H1 (cell line): ENCODE data around the gene DCLRE1B. TPM values are rescaled to one million over a fixed set of nuclear protein-coding genes. Genes with fewer than 3 reads are reported as not detected.

Source experiments
- BCL11A ChIP-seq, 2 experiments: IDR thresholded peaks; one replicate each; pipeline ENCODE4 v1.6.1; 2011; ENCODE audit warnings: low read depth in 2 of 2, low read length in 2 of 2, mild to moderate bottlenecking in 2 of 2
- CBX8 ChIP-seq: fragments of 300-800, 300-1000 bp; sonication (generic); IDR thresholded peaks from 2 replicates; pipeline ENCODE4 v1.7.1; 2016; ENCODE audit warnings: low read depth, low read length, borderline replicate concordance
- CHD2 ChIP-seq: IDR thresholded peaks from 2 replicates; pipeline ENCODE4 v1.6.1; 2012; ENCODE audit warnings: low read length, improper control_type of control experiment
- CREB1 ChIP-seq: IDR thresholded peaks from 2 replicates; pipeline ENCODE4 v1.6.1; 2012; ENCODE audit warnings: inconsistent platforms
- CTBP2 ChIP-seq: IDR thresholded peaks from 2 replicates; pipeline ENCODE4 v1.7.0; 2011; ENCODE audit warnings: borderline replicate concordance, mild to moderate bottlenecking, moderate library complexity, mixed read lengths, low read length; ENCODE audit not compliant: insufficient read depth, insufficient read length
- KDM4A ChIP-seq: IDR thresholded peaks from one replicate; pipeline ENCODE4 v1.7.1; 2012; ENCODE audit warnings: low read depth, mild to moderate bottlenecking, moderate library complexity, low read length, inconsistent platforms; ENCODE audit not compliant: severe bottlenecking
- POLR2A ChIP-seq, 2 experiments: IDR thresholded peaks; 1 replicate in 1 of 2; 2 replicates in 1 of 2; pipeline ENCODE4 v1.6.1; 2011; ENCODE audit warnings: low read depth in 2 of 2, low read length in 2 of 2, mild to moderate bottlenecking in 2 of 2; ENCODE audit errors: control extremely low read depth in 1 of 2
- POLR2AphosphoS5 ChIP-seq: IDR thresholded peaks from 2 replicates; pipeline ENCODE4 v1.6.1; 2011; ENCODE audit warnings: low read depth, low read length
- RXRA ChIP-seq: IDR thresholded peaks from 2 replicates; pipeline ENCODE4 v1.6.1; 2011; ENCODE audit warnings: low read depth, mild to moderate bottlenecking, low read length, moderate library complexity; ENCODE audit not compliant: insufficient read depth
- SAP30 ChIP-seq: fragments of 300-600 bp; sonication (generic); IDR thresholded peaks from 2 replicates; pipeline ENCODE4 v1.7.1; 2012; ENCODE audit warnings: low read length, moderate library complexity, mild to moderate bottlenecking, inconsistent platforms; ENCODE audit not compliant: insufficient read depth, insufficient replicate concordance
- SIN3A ChIP-seq, 2 experiments: IDR thresholded peaks in 1 of 2; conservative IDR thresholded peaks in 1 of 2; 2 replicates each; pipeline ENCODE4 v1.6.1; 2011 to 2012; ENCODE audit warnings: low read length in 2 of 2, improper control_type of control experiment in 1 of 2, low read depth in 1 of 2, mild to moderate bottlenecking in 1 of 2
- SIX5 ChIP-seq: IDR thresholded peaks from 2 replicates; pipeline ENCODE4 v1.6.1; 2011; ENCODE audit warnings: mild to moderate bottlenecking, low read depth, low read length
- polyA plus RNA-seq, 7 experiments: library from polyadenylated mRNA; depleted of rRNA in 3 of 7; stranded (reverse) in 5 of 7; unstranded in 2 of 7; fragments of >200 nt in 5 of 7; fragments of 200-250 nt in 2 of 7; gene quantifications; 1 replicate in 5 of 7; 2 replicates in 1 of 7; 4 replicates in 1 of 7; pipeline versions ENCODE4 v1.2.1 to v1.2.3, GENCODE V29; 2011 to 2013; ENCODE audit warnings: missing spikeins in 2 of 7, mixed read lengths in 2 of 7
- total RNA-seq: library from RNA; stranded (reverse); fragmentation: NEBNext Ultra II Directional; extraction: Animal tissue kit (Norgen Biotek cat#: 25700); gene quantifications from 2 replicates; pipeline ENCODE4 v1.2.1, GENCODE V29; 2021
- TF ChIP-seq, protein P1 (sequence below): fragments of 300-600 bp; sonication (generic); IDR thresholded peaks from 2 replicates; pipeline ENCODE4 v1.7.1; 2012; ENCODE audit warnings: low read length, moderate library complexity, mild to moderate bottlenecking, inconsistent platforms; ENCODE audit not compliant: insufficient replicate concordance

DCLRE1B gene
- total and polyA plus RNA-seq, 2 of the 8 experiments (the other 6 are each of a cell fraction or from before 2014, with no cell fraction given) = 5.5 to 11.0 TPM

DNA sequence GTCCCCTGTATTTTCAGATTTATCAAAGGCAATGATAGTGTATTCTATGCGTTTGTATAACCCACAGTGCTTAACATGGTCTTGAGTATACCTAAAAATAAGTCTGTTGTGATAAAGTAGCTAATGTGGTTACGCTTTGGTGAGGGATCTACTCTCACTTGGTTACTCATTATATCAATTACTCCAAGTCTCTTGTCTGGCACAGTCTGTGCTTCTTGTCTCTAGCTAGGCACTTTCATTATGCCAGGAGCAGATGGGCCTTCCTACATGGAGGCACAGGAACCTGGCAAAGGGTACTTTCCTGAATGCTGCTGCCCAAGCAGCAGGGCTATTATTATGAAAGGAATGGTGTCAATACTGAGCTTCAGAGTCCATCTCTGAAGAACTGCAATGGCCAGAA lies 29.4 kb upstream of the DCLRE1B start (continued):
- TF ChIP-seq, protein P1, sequence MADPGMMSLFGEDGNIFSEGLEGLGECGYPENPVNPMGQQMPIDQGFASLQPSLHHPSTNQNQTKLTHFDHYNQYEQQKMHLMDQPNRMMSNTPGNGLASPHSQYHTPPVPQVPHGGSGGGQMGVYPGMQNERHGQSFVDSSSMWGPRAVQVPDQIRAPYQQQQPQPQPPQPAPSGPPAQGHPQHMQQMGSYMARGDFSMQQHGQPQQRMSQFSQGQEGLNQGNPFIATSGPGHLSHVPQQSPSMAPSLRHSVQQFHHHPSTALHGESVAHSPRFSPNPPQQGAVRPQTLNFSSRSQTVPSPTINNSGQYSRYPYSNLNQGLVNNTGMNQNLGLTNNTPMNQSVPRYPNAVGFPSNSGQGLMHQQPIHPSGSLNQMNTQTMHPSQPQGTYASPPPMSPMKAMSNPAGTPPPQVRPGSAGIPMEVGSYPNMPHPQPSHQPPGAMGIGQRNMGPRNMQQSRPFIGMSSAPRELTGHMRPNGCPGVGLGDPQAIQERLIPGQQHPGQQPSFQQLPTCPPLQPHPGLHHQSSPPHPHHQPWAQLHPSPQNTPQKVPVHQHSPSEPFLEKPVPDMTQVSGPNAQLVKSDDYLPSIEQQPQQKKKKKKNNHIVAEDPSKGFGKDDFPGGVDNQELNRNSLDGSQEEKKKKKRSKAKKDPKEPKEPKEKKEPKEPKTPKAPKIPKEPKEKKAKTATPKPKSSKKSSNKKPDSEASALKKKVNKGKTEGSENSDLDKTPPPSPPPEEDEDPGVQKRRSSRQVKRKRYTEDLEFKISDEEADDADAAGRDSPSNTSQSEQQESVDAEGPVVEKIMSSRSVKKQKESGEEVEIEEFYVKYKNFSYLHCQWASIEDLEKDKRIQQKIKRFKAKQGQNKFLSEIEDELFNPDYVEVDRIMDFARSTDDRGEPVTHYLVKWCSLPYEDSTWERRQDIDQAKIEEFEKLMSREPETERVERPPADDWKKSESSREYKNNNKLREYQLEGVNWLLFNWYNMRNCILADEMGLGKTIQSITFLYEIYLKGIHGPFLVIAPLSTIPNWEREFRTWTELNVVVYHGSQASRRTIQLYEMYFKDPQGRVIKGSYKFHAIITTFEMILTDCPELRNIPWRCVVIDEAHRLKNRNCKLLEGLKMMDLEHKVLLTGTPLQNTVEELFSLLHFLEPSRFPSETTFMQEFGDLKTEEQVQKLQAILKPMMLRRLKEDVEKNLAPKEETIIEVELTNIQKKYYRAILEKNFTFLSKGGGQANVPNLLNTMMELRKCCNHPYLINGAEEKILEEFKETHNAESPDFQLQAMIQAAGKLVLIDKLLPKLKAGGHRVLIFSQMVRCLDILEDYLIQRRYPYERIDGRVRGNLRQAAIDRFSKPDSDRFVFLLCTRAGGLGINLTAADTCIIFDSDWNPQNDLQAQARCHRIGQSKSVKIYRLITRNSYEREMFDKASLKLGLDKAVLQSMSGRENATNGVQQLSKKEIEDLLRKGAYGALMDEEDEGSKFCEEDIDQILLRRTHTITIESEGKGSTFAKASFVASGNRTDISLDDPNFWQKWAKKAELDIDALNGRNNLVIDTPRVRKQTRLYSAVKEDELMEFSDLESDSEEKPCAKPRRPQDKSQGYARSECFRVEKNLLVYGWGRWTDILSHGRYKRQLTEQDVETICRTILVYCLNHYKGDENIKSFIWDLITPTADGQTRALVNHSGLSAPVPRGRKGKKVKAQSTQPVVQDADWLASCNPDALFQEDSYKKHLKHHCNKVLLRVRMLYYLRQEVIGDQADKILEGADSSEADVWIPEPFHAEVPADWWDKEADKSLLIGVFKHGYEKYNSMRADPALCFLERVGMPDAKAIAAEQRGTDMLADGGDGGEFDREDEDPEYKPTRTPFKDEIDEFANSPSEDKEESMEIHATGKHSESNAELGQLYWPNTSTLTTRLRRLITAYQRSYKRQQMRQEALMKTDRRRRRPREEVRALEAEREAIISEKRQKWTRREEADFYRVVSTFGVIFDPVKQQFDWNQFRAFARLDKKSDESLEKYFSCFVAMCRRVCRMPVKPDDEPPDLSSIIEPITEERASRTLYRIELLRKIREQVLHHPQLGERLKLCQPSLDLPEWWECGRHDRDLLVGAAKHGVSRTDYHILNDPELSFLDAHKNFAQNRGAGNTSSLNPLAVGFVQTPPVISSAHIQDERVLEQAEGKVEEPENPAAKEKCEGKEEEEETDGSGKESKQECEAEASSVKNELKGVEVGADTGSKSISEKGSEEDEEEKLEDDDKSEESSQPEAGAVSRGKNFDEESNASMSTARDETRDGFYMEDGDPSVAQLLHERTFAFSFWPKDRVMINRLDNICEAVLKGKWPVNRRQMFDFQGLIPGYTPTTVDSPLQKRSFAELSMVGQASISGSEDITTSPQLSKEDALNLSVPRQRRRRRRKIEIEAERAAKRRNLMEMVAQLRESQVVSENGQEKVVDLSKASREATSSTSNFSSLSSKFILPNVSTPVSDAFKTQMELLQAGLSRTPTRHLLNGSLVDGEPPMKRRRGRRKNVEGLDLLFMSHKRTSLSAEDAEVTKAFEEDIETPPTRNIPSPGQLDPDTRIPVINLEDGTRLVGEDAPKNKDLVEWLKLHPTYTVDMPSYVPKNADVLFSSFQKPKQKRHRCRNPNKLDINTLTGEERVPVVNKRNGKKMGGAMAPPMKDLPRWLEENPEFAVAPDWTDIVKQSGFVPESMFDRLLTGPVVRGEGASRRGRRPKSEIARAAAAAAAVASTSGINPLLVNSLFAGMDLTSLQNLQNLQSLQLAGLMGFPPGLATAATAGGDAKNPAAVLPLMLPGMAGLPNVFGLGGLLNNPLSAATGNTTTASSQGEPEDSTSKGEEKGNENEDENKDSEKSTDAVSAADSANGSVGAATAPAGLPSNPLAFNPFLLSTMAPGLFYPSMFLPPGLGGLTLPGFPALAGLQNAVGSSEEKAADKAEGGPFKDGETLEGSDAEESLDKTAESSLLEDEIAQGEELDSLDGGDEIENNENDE = no peak
- no peak for TF ChIP-seq BCL11A (IDR thresholded peaks at IDR 0.05; ENCODE audit: low read depth in 2 of 2, low read length in 2 of 2)
- TF ChIP-seq CREB1 = no peak
- TF ChIP-seq SIX5 = no peak
- TF ChIP-seq CTBP2 = no peak
- no peak for TF ChIP-seq SAP30
- no peak for TF ChIP-seq CHD2
- no peak for TF ChIP-seq POLR2A (IDR thresholded peaks at IDR 0.05; ENCODE audit: control extremely low read depth in 1 of 2, low read depth in 2 of 2, low read length in 2 of 2)
- no peak for TF ChIP-seq RXRA
- no peak for TF ChIP-seq KDM4A
- no peak for TF ChIP-seq POLR2AphosphoS5
- TF ChIP-seq SIN3A (conservative IDR thresholded peaks at IDR 0.05 in 1 of 2, IDR thresholded peaks at IDR 0.05 in 1 of 2; ENCODE audit: low read depth in 1 of 2, low read length in 2 of 2) = no peak
- TF ChIP-seq CBX8 = no peak
